Measurements from ENCODE around the gene SPARCL1. TPM values are rescaled to one million over a fixed set of nuclear protein-coding genes. Genes with fewer than 3 reads are reported as not detected.

Gene SPARCL1
- total RNA-seq, 1 donor from 2014 or later, result not detected

GRCh38 chr4:87517621-87518020, 11.6 kb downstream of the SPARCL1 start:
- H3K36me3 Mint-ChIP-seq (ENCODE audit: unreplicated experiment), result no peaks in the 10 kb centered on the region
- TF ChIP-seq, protein P1, sequence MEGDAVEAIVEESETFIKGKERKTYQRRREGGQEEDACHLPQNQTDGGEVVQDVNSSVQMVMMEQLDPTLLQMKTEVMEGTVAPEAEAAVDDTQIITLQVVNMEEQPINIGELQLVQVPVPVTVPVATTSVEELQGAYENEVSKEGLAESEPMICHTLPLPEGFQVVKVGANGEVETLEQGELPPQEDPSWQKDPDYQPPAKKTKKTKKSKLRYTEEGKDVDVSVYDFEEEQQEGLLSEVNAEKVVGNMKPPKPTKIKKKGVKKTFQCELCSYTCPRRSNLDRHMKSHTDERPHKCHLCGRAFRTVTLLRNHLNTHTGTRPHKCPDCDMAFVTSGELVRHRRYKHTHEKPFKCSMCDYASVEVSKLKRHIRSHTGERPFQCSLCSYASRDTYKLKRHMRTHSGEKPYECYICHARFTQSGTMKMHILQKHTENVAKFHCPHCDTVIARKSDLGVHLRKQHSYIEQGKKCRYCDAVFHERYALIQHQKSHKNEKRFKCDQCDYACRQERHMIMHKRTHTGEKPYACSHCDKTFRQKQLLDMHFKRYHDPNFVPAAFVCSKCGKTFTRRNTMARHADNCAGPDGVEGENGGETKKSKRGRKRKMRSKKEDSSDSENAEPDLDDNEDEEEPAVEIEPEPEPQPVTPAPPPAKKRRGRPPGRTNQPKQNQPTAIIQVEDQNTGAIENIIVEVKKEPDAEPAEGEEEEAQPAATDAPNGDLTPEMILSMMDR (IDR thresholded peaks at IDR 0.05; ENCODE audit: partially characterized antibody, unreplicated experiment), result no peak
- H3K27ac Mint-ChIP-seq (ENCODE audit: unreplicated experiment), result no peak overlapping the region
- H3K9me3 Mint-ChIP-seq (ENCODE audit: unreplicated experiment), result peaks cover 3% of the 10 kb centered on the region
- peaks cover 6% of the 10 kb centered on the region for H3K4me1 Mint-ChIP-seq (ENCODE audit: low read depth, unreplicated experiment)
- no peak for DNase-seq
- H3K27me3 Mint-ChIP-seq (ENCODE audit: unreplicated experiment), result no peaks in the 10 kb centered on the region
- no peak overlapping the region for H3K4me3 Mint-ChIP-seq (ENCODE audit: unreplicated experiment)

- TF ChIP-seq, protein P1 (IDR thresholded peaks at IDR 0.05; ENCODE audit: partially characterized antibody, unreplicated experiment), result no peak
- H3K4me3 Mint-ChIP-seq (ENCODE audit: unreplicated experiment), result no peak overlapping the region
- H3K27me3 Mint-ChIP-seq (ENCODE audit: unreplicated experiment), result no peaks in the 10 kb centered on the region
- DNase-seq, result no peak
- no peaks in the 10 kb centered on the region for H3K36me3 Mint-ChIP-seq (ENCODE audit: unreplicated experiment)
- H3K9me3 Mint-ChIP-seq (ENCODE audit: unreplicated experiment), result no peaks in the 10 kb centered on the region
- H3K4me1 Mint-ChIP-seq (ENCODE audit: low read depth, unreplicated experiment), result no peaks in the 10 kb centered on the region
- H3K27ac Mint-ChIP-seq (ENCODE audit: unreplicated experiment), result no peak overlapping the region
Observed at GRCh38 chr4:87516683-87517082, 12.5 kb downstream of the SPARCL1 start.

GRCh38 chr4:87512400-87512799, 16.8 kb downstream of the SPARCL1 start:
- no peak overlapping the region for H3K27ac Mint-ChIP-seq (ENCODE audit: unreplicated experiment)

DNA sequence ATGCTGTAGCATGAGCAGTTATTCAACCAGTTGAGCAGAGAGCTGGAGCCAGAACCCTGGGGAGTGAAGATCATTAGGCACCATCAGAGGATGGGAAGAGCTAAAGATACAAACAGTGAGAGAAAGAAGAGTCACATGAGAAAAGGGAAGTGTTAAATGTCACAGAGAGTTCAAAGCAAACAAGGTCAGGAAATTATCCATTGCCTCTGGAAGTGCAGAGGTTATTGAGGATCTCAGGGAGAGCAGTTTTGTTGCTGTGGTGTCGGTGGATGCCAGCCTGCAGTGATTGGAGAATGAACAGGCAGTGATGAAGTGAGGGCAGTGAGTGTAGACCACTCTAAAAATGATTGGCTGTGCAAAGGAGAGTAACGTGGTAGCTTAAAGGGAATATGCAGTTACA, 17.7 kb downstream of the SPARCL1 start:
- no peaks in the 10 kb centered on the region for H3K36me3 Mint-ChIP-seq (ENCODE audit: unreplicated experiment)
- H3K27ac Mint-ChIP-seq (ENCODE audit: unreplicated experiment), result no peak overlapping the region
- no peaks in the 10 kb centered on the region for H3K4me1 Mint-ChIP-seq (ENCODE audit: low read depth, unreplicated experiment)
- TF ChIP-seq, protein P1 (IDR thresholded peaks at IDR 0.05; ENCODE audit: partially characterized antibody, unreplicated experiment), result no peak
- DNase-seq, result no peak
- peaks cover 2% of the 10 kb centered on the region for H3K27me3 Mint-ChIP-seq (ENCODE audit: unreplicated experiment)
- H3K4me3 Mint-ChIP-seq (ENCODE audit: unreplicated experiment), result no peak overlapping the region
- H3K9me3 Mint-ChIP-seq (ENCODE audit: unreplicated experiment), result no peaks in the 10 kb centered on the region

More at GRCh38 chr4:87512400-87512799, 16.8 kb downstream of the SPARCL1 start:
- H3K4me3 Mint-ChIP-seq (ENCODE audit: unreplicated experiment), result no peak overlapping the region
- TF ChIP-seq, protein P1 (IDR thresholded peaks at IDR 0.05; ENCODE audit: partially characterized antibody, unreplicated experiment), result no peak
- no peaks in the 10 kb centered on the region for H3K9me3 Mint-ChIP-seq (ENCODE audit: unreplicated experiment)
- no peak for DNase-seq
- no peaks in the 10 kb centered on the region for H3K36me3 Mint-ChIP-seq (ENCODE audit: unreplicated experiment)
- no peaks in the 10 kb centered on the region for H3K4me1 Mint-ChIP-seq (ENCODE audit: low read depth, unreplicated experiment)
- peaks cover 2% of the 10 kb centered on the region for H3K27me3 Mint-ChIP-seq (ENCODE audit: unreplicated experiment)

- no peak for DNase-seq
- H3K4me1 Mint-ChIP-seq (ENCODE audit: low read depth, unreplicated experiment), result no peaks in the 10 kb centered on the region
Observed at GRCh38 chr4:87510747-87511146, 18.4 kb downstream of the SPARCL1 start.

More at GRCh38 chr4:87510747-87511146, 18.4 kb downstream of the SPARCL1 start:
- Mint-ChIP-seq H3K9me3 (ENCODE audit: unreplicated experiment) (no peaks in the 10 kb centered on the region), H3K4me3 (ENCODE audit: unreplicated experiment) (no peak overlapping the region), H3K27me3 (ENCODE audit: unreplicated experiment) (peaks cover 2% of the 10 kb centered on the region), H3K36me3 (ENCODE audit: unreplicated experiment) (no peaks in the 10 kb centered on the region), H3K27ac (ENCODE audit: unreplicated experiment) (no peak overlapping the region)
- TF ChIP-seq, protein P1 (IDR thresholded peaks at IDR 0.05; ENCODE audit: partially characterized antibody, unreplicated experiment), result no peak
